NCI-H460 (cell line): ENCODE measurements around the gene CDR2. TPM values are rescaled to one million over a fixed set of nuclear protein-coding genes. Genes with fewer than 3 reads are reported as not detected.

Experiments used
- DNase-seq: peaks from one replicate; pipeline ENCODE4 v3.0.0-alpha.2; 2016; ENCODE audit warnings: low read depth; ENCODE audit errors: extremely low read depth
- total RNA-seq: library from RNA; depleted of rRNA; stranded (reverse); fragments of >200 nt; shearing (Covaris generic); gene quantifications from 2 replicates; pipeline ENCODE4 v1.2.3, GENCODE V29; 2014

CDR2 gene
- total RNA-seq, 1 experiment from 2014 or later, result 21.2 TPM

GRCh38 chr16:22325598-22326368, 48.6 kb downstream of the CDR2 start:
- no peak for DNase-seq

DNA sequence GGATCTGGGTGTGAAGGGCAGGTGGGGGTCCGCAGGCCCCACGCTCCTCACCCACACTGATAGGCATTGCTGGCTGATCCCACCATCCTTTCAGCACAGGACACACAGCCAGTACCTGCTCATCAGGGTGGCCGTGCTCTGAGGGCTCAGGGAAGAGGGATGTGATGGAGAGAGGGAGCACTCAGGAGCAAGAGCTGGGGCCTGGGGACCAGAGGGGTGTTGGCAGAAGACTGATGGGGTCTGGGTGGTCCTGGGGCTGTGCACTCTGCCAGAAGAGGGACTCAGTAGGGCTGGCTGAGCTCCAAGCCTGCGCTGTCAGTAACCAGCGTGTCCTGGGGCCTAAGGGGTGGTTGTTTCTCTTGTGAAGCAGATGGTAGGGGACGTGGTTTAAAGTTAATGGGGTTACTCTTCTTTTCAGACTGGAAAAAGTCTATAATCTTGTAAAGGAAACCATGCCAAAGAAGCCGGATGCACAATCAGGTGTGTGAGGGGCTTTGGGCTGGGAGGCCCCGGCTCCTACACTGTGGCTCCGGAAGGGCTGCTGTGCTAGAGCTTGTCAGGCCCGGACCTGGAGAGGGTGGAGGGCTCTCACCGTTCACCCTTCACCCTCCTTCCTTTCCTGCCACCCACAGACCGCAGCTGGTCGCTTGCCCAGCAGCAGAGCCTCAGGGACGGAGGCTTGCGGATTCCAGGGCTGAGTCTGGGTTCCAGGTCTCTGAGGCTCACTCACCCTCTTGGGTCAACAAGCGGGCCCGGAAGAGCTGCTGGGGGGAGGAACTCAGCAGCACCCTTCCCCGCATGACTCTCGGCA, 49.4 kb downstream of the CDR2 start:
- no peak for DNase-seq

- DNase-seq, result no peak
Measured at GRCh38 chr16:22323959-22324786, 50.2 kb downstream of the CDR2 start.

DNA sequence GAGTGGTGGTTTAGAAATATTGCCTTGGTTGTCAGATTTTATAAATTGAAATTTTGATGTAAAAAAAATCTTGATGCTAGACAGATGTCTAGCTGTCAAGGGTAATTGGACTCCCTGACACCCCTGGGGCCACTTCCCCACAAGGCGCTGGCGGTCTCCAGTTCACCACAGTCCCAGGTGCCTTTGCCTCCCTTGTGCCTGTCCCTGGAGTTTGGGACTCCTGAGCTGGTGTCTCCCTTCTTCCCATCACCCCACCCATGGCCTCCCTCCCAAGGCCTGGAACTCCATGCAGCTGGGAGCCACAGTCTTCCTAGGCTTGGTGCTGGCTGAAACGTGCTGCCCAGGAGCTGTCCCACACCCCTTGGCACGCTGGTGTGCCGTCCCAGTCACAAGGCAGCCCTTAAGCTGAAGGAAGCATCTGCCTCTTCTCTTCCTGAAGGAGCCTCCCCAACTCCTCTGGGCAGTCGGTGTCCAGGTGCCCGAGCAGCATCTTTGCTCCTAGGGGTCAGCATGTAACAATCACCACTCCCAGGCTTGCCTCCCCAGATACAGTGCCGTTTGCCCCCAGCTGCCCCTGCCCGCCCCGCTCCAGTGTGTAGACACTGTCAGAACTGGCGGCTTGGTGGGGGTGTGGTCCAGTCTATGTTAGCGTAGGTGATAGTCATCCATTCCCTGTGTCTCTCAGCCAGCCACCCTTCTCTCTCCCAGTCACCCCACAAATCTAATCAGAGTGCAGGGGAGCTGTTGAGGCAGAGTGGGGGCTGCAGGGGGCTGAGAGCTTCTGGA, 51.1 kb downstream of the CDR2 start:
- no peak for DNase-seq

DNA sequence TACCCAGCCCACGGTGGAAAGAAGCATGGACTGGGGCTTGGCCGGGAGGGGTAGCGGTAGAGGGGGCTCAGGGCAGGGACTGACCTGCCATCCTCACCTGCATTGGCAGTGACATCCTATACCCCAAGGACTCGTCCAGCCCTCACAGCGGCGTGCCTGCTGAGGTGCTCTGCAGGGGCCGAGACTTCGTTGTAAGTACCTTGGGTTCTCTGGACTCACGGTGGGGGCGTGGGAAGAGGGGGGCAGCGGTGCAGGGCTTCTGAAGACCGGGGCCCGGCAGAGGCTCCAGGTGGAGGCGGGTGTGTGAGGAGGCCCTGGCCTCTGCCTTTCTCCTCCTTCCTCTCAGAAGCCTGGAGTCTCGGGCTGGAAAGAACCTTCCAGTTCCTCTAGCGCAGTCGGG, 51.7 kb downstream of the CDR2 start:
- DNase-seq, result no peak

DNA sequence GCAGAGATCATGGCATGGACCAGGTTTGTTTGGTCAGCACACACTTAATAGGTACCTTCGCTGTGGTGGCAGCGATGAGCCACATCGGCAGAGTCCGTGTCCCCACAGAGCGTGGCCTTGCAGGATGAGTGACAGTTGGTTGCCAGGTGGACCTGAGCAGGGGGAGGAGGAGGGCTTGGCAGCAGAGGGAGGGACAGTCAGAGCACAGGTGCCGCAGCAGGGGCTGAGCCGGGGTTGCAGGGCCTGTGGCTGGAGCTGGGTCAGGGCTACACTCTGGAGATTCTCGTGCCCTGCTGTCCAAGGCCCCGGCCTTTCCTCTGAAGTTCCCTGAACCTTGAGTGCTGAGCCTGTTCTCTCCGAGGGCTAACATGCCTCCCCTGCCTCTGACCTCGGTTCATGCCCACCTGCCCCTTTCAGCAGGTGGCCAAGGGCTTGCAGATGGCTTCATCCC, 52.4 kb downstream of the CDR2 start:
- DNase-seq, result no peak

GRCh38 chr16:22321340-22322001, 52.9 kb downstream of the CDR2 start:
- DNase-seq, result peak; percentile 49

GRCh38 chr16:22320572-22321339, 53.7 kb downstream of the CDR2 start:
- DNase-seq, result no peak

GRCh38 chr16:22318690-22319358, 55.6 kb downstream of the CDR2 start:
- DNase-seq, result peak; percentile 35

DNA sequence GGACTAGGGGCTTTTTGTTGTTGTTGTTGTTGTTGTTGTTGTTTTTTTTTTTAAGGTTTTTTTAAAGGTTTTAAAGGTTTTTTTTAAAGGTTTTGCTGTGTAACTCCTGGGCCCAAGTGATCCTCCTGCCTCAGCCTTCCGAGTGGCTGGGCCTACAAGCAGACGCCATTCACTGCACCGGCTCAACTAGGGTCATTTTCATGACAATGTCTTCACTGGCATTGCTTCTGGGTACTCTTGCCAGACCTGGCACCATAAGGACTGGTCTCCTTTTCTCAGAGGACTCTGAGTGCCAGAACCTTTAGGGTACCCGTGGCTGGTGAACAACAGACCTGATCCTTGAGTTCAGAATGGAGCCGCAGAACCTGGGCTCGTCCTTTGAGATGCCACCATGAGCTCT, 56.8 kb downstream of the CDR2 start:
- no peak for DNase-seq

GRCh38 chr16:22317001-22317530, 57.4 kb downstream of the CDR2 start:
- no peak for DNase-seq

DNA sequence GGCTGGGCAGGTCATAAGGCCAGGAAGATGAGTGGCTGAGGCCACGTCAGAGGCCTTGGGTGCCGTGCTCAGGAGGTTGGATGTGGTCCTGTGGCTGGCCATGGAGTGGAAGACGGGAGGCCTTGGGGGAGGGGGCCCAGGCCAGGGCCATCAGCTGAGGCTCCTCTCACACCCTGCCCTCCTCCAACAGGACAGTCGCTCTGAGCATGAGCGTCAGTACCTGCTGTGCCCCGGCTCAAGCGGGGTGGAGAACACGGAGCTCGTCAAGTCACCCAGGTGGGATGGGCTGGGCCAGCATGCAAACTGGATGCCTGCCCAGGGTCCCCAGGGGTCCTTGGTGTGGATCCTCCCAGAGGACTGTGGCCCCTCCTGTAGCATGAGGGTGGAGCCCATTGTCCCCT, 58.0 kb downstream of the CDR2 start:
- DNase-seq, result no peak

DNA sequence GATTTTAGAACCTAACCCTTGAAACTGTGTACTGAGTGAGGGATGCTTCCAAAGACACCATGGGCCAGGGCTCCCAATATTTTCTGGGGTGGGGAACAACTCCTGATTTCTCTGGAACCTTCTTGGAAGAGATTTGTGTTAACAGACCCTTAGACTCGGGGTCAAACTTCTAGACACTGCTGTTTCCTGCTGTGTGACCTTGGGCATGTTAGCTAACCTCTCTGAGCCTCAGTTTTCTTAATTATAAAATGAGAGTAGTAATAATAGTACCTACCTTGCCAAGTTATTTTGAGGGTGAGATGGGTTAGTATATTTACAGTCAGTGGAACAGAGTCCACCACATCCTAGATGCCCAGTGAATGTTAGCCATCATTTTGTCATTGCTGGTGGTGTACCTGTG, 58.4 kb downstream of the CDR2 start:
- no peak for DNase-seq

- no peak for DNase-seq
Measured at GRCh38 chr16:22314661-22315626, 59.5 kb downstream of the CDR2 start.

DNA sequence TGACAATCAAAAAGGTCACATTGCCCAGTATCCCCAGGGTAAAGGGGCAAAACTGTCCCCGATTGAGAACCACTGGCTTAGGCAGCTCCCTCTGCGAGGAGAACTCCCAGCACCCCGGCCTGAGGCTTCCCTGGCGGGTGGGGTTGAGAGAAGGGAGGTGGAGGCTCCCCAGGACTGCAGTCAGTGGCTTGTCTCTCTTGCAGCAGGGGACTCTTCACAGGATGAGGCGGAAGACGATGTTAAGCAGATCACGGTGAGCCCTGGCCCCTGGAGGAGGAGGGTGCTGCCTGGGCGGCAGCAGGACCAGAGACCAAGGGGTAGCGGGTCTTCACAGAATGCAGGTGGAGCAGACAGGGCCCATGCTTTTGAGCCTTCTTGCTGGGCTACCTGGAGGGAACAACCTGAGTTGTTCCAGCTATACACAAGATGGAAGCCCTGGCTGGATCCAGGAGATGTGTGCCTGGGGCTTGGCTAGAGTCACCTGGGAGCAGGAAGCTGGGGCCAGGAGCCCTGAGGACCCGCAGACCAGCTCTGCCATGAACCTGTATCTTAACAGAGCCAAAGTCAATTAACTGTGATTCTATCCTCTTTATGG, 60.4 kb downstream of the CDR2 start:
- no peak for DNase-seq

DNA sequence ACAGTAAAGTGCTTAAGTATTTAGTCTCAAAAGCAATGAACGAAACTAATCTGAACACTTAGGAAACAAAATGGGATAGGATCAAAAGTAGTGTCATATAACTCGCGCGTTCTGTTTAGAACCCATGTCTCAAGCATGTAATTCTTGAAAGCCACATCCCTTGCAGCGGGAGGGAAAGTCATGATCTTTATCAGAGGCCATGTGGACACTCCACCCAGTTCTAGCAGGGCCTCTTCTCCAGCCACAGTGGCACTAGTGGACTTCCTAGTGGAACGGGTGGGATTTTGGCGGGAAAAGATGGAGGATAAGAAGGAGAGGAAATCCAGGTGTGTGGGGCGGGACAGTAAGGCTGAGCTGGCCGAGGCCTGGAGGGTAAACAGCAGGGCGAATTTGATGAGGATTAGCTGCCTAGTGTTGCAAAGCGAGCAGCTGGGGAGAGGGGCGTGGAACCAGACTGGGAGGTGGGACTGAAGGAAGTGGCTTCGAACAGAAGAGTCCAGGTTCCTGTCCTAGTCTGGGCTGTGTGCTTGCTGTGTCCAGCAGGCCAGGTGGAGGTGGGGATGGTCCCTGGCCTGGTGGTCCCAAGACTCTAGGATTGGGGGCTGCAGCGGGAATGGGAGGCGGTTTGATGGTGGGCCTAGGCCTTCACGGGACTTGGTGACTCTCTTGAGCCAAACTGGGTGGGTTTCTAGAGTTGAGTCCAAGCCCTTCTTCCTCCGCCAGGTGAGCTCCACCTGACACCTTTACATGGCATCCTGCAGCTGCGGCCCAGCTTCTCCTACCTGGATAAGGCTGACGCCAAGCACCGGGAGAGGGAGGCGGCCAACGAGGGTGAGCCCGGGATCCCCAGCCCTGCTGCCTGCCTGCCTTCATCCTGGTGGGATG, 61.3 kb downstream of the CDR2 start:
- DNase-seq, result no peak
